GM20431 (cell line): ENCODE measurements around the gene RMI2.
"Not testable (repeated sequence)": the region's sequence is repeated elsewhere in the genome, so short reads cannot be mapped to it uniquely, and the experiment has no call there.

ENCODE experiments used
- in situ Hi-C: fragments of 300-500 bp; cut with MseI, MboI; formaldehyde crosslinking; loops from one replicate; pipeline ENCODE4 v1.15.0; 2020; ENCODE audit warnings: low sequenced_read_pairs; ENCODE audit not compliant: unreplicated experiment

Gene RMI2

DNA sequence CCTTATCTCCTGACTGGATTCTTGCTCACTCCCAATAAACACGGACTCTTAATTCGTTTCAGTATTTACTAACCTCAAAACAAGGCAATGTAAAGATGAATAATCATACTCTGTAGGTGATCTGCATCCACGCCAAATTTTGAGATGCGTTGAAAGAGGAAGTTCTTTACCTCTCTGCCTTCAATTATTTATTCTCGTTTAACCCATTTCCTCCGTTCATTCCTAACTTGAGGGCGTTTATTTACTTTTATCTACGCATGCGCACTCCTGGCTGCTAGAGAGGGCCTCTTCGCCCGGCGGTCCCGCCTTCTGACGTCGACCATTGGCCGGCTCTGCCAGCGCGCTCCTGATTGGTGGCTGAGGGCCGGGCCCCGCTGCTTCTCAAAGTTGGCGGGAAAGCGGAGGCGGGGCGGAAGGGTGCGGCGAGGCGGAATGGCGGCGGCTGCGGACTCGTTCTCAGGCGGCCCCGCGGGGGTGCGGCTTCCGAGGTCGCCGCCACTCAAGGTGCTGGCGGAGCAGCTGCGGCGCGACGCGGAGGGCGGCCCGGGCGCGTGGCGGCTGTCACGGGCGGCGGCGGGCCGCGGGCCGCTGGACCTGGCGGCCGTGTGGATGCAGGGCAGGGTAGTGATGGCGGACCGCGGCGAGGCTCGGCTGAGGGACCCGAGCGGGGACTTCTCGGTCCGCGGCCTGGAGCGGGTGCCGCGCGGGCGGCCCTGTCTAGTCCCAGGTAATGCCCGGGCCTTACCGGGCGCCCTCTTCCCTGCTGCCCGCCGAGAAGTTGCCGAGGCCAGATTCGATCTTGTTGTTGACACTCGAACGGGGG lies at the start of gene RMI2:
Gene RMI2 (plus strand): TSS at position 420 of the 823 bp plus-strand sequence. CDS start 13 bp downstream, at position 433.
- in situ Hi-C loops = no loop called here

DNA sequence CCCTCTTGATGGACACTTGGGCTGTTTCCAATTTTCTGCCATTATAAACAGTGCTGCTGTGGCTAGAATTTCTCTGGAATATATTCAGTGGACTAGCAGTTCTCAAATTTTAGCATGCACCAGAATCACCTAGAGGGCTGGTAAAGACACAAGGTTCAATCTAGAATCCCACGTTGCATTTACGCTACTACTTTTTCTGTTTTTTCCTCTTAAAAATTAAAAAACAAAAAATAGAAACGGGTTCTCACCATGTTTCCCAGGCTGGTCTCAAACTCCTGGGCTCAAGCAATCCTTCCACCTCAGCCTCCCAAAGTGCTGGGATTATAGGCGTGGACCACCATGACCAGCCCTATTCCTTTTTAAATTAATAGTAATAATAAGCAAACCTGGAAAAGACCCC lies 49.6 kb upstream of the RMI2 start:
- in situ Hi-C loops = no loop called here

DNA sequence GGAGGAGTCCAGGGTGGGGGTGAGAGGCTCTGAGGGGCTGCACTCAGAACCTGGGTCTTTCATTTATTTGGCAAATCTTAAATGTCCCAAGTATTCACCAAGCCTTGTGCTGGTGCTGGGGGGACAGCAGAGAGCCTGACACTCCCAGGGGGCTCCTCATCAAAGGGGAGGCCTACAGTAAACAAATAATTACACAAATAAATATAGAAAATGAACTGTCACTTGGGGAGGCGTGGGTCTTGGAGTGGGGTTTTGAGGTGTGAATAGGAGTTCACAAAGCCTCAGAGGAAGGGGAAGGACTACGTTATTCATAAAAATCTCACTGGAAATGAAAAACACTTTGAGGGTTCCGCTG lies 48.9 kb upstream of the RMI2 start:
- in situ Hi-C loops = no loop called here

DNA sequence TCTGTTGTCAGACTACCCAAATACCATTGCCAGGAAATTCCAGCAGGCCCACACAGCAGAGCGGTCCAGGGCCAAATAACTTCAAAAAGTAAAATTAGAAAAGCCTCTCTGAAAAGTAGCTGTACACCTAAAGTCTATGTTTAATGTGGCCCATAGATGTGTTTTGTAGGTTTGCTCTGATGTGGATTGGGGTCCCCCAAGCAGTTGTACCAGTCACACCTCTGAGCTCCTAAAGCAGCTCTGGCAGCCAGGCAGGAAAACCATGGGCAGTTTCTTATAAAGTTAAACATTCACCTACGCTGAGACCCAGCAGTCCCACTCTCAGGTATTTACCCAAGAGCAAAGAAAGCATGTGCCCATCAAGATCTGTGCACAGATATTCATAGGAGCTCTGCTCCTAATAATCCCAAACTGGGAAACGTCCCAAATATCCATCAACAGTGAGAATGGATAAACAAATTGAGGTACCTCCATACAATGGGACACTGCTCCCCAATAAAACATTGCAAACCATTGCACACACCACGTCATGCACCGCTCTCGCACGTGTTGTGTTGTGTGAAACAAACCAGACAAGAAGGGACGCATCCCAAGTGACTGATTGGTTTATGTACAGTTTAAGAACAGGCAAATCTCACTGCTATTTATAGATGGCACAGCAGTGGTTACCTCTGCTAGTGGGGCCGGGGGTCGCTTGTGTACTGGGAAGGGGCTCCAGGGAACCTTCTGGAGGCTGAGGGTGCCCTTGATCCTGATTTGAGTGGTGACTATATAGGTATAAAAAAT lies 48.4 kb upstream of the RMI2 start:
- in situ Hi-C loops = no loop called here

DNA sequence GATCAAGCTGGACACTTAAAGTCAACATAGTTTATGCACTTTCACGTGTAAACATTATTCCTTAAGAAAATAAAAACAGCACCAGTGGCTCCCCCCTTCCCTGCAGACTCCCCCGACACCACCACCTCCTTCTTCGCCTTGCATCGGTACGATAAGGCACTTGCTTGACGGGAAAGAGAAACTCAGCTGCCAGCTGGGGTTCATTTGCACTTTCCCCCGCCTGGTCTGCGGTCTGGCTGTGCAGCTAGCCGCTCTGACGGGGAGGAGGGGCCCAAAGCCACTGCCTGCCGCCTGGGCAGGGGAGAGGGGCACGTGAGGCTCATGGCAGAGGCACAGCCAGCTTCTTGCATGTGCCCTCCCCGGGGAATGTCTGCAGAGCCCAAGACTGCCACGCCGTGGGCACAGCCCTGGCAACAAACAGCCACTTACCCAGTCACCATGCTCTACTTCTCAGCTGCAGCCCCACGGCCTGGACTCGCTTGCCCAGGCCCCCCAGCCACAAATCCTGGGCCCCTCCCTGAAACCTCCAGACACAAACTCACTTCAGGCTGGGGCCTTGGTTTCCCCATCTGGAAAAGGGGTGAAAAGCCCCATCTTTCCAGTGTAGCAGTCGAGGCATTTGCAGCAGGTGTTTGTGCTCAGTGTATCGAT lies 47.6 kb upstream of the RMI2 start:
- in situ Hi-C loops = no loop called here

DNA sequence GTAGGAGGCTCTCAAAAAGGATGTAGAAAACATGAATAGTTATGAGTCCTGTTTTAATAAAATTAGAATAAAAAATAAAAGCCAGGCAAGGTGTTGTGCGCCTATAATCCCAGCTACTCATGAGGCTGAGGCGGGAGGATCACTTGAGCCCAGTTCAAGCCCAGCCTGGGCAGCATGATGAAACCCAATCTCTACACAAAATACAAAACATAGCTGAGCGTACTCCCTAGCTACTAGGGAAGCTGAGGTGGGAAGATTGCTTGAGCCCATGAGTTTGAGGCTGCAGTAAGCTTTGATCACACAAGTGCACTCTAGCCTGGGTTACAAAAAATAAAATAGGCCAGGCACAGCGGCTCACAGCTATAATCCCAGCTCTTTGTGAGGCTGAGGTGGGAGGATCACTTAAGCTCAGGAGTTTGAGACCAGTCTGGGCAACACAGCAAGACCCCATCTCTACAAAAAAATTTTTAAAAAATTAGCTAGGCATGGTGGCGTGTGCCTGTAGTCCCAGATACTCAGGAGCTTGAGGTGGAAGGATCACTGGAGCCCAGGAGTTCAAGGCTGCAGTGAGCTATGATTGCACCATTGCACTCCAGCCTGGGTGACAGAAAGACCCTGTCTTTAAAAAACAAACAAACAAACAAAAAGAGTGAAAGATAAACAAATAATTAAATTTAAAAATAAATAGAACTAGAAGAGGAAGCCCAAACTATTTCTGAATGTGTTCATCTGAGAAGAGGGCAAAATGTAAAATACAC lies 46.9 kb upstream of the RMI2 start:
- in situ Hi-C loops = no loop called here

DNA sequence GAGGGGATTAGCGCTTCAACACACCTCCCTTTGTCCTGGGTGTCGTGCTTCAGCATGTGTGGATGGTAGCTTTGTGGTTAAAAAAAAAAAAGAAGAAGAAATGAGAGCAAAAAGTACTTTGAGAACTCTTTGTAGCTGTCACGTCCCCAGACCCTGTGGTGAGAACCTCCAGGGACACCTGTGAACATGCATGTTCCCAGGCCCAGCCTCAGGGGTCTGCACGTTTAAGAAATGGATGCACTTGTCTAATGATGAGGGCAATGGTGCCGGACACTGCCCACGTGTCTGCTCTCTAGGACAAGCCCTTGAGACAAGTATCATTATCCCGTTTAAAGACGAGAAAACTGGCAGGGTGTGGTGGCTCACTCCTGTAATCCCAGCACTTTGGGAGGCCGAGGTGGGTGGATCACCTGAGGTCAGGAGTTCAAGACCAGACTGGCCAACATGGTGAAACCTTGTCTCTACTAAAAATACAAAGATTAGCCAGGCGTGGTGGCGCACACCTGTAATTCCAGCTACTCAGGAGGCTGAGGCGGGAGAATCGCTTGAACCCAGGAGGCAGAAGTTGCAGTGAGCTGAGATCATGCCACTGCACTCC lies 46.2 kb upstream of the RMI2 start:
- in situ Hi-C loops = not testable (repeated sequence)

DNA sequence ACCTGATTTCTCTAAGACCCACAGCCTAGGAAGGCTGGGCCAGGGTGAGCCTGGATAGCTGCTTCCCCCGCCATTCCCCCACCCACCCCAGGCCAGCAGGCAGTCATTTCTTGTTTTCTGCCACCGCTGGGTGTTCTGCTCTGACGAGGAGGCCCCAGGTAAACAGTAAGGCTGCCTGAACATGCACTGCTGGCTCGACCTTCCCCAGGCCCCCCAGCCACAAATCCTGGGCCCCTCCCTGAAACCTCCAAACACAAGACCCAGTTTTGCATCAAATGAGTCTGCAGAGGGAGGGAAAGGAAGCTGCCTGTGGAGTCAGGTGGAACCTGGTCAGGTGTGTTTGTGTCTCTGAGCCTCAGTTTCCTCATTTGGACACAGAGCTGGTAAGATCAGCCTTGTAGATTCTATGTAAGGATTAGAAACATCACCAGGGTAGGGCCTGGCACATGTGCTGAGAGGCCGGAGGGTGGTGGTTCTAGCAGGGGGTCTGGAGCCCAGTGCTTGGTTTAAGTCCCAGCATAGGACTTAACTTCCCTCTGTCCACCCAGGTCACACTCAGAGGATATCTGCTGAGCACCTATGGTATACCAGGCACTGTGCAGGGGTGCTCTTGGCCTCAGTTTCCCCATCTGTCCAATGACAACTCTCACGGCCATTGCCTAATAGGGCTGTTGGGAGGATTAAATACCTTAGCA lies 45.2 kb upstream of the RMI2 start:
- in situ Hi-C loops = no loop called here

DNA sequence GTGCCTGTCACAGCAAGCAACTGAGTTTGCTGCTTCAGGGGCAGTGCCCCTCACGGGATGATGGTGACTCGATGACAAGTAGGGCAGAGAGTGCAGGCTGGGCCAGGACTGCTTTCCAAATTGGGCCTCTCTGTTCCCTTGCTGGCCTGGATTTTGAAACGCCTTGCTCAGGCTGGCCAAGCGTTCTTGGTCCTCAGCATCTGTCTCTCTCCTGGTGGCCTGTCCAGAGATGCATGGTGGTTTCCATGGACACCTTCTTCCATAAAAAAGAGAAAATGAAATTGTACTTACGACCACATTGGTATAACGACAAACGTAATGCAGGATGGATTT lies 44.7 kb upstream of the RMI2 start:
- in situ Hi-C loops = no loop called here

DNA sequence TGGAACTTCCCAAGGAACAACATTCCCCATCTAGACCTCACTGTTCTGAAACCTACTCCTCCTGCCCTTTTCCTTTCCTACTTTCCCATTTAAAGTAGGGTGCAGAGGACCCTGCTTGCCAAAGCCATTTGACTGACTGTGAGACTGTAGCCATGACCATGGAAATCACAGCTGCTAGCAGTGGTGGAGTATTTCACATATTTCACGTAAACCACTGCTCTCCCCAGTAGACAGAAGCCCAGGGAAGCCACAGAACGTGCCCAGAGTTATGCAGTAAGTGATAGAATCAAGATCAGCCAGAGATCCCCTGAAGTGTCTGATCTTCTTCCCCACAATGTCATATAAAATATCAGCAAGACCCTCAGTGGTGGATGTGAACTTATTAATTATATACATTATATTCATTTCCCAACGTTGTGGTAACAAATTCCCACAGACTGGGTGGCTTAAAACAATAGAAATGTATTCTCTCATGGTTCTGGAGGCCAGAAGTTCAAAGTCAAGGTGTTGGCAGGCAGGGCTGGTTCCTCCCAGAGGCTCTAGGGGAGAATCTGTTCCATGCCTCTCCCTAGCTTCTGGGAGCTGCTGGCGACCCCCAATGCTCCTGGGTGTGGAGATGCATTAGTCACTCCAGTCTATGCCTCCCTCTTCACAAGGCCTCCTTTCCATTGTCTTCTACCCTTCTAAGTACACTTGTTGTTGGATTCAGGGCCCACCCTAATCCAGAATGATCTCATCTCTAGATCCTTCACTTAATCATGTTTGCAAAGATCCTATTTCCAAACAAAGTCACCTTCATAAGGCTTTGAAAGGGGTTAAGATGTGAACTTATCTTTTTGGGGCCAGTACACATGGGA lies 43.4 kb upstream of the RMI2 start:
- in situ Hi-C loops = no loop called here

DNA sequence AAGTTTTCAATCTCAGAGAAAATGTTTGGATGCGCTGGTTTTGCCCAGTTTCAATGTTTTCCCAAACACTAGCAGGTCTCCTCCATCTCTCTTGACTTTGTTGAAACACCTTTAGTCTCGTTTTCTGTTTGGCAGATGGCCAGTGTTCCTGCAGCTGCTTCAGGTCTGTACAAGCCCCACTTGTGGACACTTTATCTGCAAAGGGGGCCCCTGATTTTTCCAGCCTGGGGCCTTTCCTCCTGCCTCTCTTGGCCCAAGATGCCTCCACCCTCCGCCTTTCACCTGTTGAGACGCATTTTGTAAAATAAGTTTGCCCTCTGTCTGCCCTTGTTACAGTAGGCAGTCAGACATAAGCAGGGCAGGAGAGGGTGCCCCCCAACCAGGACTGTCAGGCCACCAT lies 42.3 kb upstream of the RMI2 start:
- in situ Hi-C loops = no loop called here

DNA sequence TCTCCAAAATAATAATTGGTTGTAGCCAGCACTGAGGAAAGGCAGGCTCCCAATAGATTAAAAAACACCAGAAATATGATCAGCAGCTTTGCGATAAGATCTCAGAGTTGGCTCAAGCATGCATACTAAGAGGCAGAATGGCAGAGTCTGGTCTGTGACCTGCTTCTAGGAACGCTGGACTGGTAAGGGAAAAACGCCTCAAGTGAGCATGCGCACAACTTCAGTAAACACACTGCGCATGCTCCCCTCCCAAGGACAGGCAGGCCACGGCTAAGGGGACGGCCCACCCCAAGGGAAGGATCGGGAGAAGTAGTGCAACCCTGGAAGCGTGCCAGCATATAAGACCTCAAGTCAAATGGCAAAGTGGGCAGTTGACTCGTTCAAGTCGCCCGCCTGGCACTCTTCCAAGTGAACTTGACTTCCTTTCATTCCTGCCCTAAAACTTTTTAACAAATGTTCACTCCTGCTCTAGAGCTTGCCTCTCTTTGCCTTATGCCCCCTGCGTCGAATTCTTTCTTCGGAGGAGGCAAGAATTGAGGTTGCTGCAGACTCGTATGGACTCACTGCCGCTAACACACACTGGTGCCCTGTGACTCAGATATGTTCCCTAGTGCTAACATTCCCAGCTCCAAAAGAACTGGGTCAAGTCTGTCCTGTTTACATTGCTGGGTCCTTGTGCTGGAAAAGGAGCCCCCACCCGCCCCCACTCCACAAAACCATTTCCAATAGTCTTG lies 41.7 kb upstream of the RMI2 start:
- in situ Hi-C loops = no loop called here

DNA sequence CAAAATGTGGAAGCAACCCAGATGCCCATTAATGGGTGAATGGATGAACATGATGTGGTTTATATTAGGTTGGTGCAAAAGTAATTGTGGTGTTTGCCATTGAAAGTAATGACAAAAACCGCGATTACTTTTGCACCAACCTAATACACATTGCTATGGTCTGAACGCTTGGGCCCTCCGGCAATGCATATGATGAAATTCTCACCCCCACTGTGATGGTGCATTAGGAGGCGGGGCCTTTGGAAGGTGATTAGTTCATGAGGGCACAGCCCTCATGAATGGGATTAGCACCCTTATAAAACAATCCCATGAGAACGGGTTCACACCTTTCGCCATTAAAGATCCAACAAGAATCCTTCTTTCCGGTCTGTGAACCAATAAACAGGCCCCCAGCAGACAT lies 38.9 kb upstream of the RMI2 start:
- in situ Hi-C loops = no loop called here

DNA sequence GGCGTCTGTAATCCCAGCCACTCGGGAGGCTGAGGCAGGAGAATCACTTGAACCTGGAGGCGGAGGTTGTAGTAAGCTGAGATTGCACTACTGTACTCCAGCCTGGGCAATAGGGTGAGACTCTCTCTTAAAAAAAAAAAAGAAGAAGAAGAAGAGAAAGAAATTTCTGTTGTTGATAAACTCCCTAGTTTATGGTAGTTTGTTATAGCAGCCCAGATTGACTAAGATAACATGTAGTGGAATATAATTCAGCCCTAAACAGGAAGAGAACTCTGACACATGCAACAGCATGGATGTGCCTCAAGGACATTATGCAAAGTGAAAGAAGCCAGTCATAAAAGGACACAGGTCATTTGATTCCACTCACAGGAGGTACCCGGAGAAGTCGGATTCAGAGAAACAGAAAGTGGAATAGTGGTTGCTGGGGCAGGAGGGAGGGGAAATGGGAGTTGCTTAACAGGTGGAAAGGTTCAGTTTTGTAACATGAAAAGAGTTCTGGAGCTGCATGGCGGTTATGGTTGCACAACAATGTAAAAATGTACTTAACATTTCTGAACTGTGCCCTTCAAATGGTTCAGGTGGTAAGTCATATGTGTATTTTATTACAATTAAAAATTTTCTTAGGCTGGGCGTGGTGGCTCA lies 38.1 kb upstream of the RMI2 start:
- in situ Hi-C loops = no loop called here

DNA sequence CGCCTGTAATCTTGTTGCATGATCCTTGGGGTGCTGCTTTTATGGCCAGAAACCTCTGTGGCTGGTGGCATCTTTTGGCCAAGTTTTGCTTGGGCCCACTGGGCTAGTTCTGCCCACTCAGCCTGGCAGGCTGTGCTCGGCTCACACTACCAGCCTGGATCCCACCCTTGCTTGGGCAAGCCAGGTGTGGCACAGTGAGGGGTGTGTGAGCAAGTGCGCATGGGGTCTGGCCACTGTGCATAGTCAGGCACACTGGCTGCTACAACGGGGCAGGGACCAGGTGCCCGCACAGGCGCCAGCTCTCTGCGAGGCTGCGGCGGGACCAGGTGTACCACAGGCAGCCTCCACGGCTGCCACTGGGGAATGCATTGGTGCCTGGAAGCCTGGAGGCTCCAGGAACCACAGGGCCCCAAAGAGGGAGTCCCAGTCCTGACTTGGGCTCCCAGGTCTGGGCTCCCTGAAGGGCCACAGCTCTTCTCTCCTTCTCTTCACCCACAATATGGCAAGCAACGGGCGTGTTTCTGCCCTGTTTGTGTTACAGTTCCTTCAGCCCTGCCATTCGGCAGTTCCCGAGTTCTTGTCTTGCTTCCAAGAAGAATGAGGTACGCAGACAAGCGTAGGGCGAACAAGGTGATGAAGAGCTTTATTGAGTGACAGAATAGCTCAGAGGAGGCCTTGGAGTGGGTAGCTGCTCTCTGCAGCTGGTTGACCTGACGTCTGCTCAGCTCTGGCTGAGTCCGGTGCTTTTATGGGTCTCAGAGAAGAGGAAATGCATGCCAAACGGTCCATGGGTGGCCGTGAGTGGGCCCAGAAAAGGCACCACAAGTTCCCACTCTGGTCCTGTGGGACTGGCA lies 37.4 kb upstream of the RMI2 start:
- in situ Hi-C loops = no loop called here

DNA sequence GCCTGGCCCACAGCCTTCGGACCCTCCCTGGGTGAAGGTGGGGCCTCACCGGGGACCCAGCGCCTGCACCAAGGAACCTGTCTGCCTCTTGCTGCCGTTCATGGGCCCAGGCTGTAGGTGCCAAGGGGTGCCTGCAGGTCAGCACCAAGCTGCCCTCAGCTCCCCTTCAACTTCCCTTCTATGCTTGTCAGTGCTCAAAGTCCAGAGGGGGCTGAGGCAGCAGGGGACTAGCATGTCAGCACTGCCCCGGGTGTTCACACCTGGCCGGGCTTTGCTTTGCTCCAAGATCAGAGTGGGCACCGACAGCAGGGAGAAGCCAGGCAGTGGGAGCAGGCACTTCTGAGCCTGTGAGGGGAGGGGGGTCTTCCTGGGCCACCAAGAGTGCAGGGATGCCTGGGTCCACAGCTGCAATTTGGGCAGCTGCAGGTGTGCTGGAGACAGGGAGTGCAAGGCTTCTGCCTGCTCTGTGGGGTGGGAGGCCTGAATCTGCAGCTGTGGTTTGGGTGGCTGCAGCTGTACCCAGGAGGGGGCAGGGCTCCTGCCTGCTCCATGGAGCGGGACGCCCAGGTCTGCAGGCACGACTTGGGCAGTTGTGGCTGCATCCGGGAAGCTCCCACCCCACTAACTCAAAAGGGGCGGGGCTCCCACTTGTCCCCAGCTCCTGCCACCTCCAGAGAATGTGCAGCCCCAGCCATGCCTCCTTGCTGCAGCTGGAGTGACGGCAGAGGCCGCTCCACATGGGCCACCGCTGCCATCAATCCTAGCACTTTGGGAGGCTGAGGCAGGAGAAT lies 36.6 kb upstream of the RMI2 start:
- in situ Hi-C loops = no loop called here
